Vagina (tissue), 2 donors: ENCODE measurements around the gene EREG.

Source experiments
- POLR2A ChIP-seq, 2 donors: fragments of 450-650 bp; IDR thresholded peaks; one replicate each; pipeline ENCODE4 v1.6.1; 2017; ENCODE audit warnings: antibody characterized with exemption in 2 of 2, mild to moderate bottlenecking in 2 of 2, moderate library complexity in 2 of 2
- TF ChIP-seq, protein P1 (sequence below), 3 experiments: fragments of 450-650 bp in 2 of 3; fragments of 200-600 bp in 1 of 3; sonication (generic) in 1 of 3; IDR thresholded peaks; one replicate each; pipeline ENCODE4 v1.5.1; 2017 to 2019; ENCODE audit warnings: antibody characterized with exemption in 3 of 3, mild to moderate bottlenecking in 2 of 3, moderate library complexity in 2 of 3

DNA sequence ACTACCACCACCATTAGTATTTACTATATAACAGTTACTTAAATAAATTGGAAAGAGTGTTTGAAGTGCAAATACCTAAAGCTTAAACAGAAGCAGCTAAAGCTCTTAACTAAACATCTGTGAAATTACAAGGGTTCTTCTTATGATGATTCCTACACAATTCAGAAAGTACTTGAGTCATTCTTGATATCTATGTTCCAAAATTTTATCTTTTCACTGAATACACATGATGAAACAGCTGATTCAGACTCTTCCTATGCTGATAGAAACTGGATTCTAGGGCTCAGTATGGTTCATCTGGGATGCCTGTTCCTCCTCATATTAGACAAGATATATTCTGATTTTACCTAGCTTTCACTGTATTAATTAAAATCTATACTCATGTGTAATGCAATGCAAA, 13.6 kb downstream of the EREG start:
- TF ChIP-seq POLR2A (IDR thresholded peaks at IDR 0.05), result no peak
- TF ChIP-seq, protein P1, sequence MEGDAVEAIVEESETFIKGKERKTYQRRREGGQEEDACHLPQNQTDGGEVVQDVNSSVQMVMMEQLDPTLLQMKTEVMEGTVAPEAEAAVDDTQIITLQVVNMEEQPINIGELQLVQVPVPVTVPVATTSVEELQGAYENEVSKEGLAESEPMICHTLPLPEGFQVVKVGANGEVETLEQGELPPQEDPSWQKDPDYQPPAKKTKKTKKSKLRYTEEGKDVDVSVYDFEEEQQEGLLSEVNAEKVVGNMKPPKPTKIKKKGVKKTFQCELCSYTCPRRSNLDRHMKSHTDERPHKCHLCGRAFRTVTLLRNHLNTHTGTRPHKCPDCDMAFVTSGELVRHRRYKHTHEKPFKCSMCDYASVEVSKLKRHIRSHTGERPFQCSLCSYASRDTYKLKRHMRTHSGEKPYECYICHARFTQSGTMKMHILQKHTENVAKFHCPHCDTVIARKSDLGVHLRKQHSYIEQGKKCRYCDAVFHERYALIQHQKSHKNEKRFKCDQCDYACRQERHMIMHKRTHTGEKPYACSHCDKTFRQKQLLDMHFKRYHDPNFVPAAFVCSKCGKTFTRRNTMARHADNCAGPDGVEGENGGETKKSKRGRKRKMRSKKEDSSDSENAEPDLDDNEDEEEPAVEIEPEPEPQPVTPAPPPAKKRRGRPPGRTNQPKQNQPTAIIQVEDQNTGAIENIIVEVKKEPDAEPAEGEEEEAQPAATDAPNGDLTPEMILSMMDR (IDR thresholded peaks at IDR 0.05), result no peak
